Muscle of leg (tissue), 11 donors: ENCODE measurements around the gene NSRP1. TPM values are rescaled to one million over a fixed set of nuclear protein-coding genes. Genes with fewer than 3 reads are reported as not detected.

Experiments
- DNase-seq: peaks from one replicate; pipeline ENCODE4 v3.0.0; 2013
- H3K27ac ChIP-seq: one replicate; pipeline ENCODE4 v1.5.1; 2013; ENCODE audit warnings: mild to moderate bottlenecking, low read length, control low read depth
- H3K27me3 ChIP-seq: one replicate; pipeline ENCODE4 v1.6.1; 2013; ENCODE audit warnings: low read length; ENCODE audit not compliant: control insufficient read depth, insufficient read depth
- H3K36me3 ChIP-seq: one replicate; pipeline ENCODE4 v1.6.1; 2013; ENCODE audit warnings: low read length; ENCODE audit not compliant: control insufficient read depth, insufficient read depth
- H3K4me1 ChIP-seq: one replicate; pipeline ENCODE4 v1.6.1; 2013; ENCODE audit warnings: low read length; ENCODE audit not compliant: control insufficient read depth, insufficient read depth
- H3K4me3 ChIP-seq: one replicate; pipeline ENCODE4 v1.5.1; 2013; ENCODE audit warnings: low read length, control low read depth
- H3K9me3 ChIP-seq: replicated peaks from 2 replicates; pipeline ENCODE4 v1.6.1; 2013; ENCODE audit warnings: low read depth, low read length; ENCODE audit not compliant: control insufficient read depth
- WGBS: methylation state at CpG from one replicate; pipeline ENCODE4 v1.1.5; 2013; ENCODE audit warnings: missing lambda C conversion rate; ENCODE audit not compliant: insufficient coverage; 5-methylcytosine and 5-hydroxymethylcytosine counted together
- polyA plus RNA-seq, 8 donors: library from polyadenylated mRNA; unstranded; fragments of 120-200 nt; gene quantifications; one replicate each; pipeline versions ENCODE4 v1.2.1 to v1.2.3, GENCODE V29; 2013; ENCODE audit warnings: inconsistent platforms in 1 of 8, low replicate concordance in 1 of 8; ENCODE audit not compliant: insufficient read length in 8 of 8, insufficient read depth in 1 of 8
- total RNA-seq: library from RNA; stranded (reverse); fragments of 120-200 nt; gene quantifications from one replicate; pipeline ENCODE4 v1.2.4, GENCODE V29; 2013

NSRP1 gene
- total and polyA plus RNA-seq, 9 donors = 11.4 to 34.2 (median 28.4) TPM

DNA sequence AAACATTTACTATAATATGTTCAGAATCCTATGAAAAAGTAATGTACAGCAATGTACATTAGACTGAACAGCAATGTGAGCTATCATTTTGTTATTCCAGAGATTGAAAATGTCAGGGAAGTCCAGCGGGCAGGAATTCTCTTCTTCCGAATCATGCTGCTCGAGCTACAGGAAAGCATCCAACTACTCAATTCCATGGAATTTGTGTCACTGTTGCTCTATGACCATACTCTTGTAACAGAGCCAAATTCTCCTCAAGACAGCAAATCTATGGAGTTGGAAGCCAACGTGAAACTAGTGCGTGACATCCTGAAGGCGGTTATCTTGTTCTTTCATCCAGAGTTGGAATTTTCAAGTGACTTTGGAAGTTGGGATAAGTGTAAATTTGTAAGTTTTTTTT, 24.8 kb upstream of the NSRP1 start:
- peak; percentile 76 for DNase-seq
- Histone ChIP-seq H3K27ac (peak overlapping the region; percentile 8), H3K36me3 (no peaks in the 10 kb centered on the region), H3K9me3 (no peaks in the 10 kb centered on the region), H3K4me1 (peaks cover 8% of the 10 kb centered on the region), H3K27me3 (no peaks in the 10 kb centered on the region), H3K4me3 (no peak overlapping the region)
- WGBS = 58% methylated on average over 3 of the region's 6 CpGs

DNA sequence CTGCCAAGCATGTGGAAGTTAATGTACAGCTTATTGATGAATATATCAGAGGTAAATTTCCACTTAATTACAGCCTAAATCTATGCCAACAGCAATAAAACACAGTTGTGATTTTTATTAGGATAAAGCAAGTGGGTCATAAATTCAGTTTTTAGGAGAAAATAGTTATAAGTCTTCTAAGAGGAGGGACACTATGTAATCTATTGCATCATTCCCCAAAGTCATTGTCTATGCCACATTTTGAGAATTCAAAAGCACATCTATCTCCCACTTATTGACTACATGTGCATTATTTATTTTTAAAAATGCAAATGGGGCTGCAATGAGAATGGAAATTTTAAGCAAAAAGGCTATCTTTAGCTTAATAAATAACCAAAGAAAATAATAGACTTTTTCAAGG, 23.7 kb upstream of the NSRP1 start:
- no peaks in the 10 kb centered on the region for H3K27me3 ChIP-seq
- no peak overlapping the region for H3K27ac ChIP-seq
- peaks cover 8% of the 10 kb centered on the region for H3K4me1 ChIP-seq
- H3K9me3 ChIP-seq = no peaks in the 10 kb centered on the region
- no peaks in the 10 kb centered on the region for H3K36me3 ChIP-seq
- no peak for DNase-seq
- H3K4me3 ChIP-seq = no peak overlapping the region

DNA sequence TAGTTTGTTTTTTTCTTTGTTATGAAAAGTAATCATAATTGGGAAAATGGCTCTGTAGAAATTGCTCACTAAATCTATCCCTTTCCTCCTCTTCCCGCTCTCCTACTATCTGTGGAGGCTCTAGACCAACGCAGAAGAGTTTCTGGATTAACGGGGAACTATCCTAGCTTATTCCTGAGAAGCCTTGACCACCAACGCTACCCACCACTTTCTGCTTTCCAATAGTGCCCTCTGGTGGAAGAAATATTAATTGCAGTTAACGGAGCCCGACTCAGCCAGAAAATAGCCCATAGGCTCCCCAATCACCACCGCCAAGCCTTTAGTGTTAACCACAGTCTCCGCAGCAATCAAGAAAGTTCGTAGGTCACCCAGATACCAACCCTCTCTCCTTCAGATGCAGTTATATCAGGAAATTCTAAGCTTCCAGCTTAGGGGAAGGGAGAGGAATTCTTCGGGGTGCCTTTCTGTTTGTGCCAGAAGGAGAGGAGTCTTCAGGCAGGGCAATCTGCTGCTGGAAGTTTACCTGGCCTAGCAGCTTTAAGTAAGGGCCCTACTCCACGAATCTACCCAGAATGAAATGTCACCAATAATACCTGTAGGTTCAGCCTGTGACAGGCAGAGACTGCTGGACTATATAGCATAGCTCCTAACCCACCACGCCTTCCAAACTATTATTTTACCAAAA, 23.0 kb upstream of the NSRP1 start:
- no peak overlapping the region for H3K4me3 ChIP-seq
- peak; percentile 71 for DNase-seq
- H3K4me1 ChIP-seq = peaks cover 8% of the 10 kb centered on the region
- no peak overlapping the region for H3K27ac ChIP-seq
- no peaks in the 10 kb centered on the region for H3K36me3 ChIP-seq
- H3K27me3 ChIP-seq = no peaks in the 10 kb centered on the region
- 0% methylated on average over 1 of the region's 12 CpGs for WGBS
- no peaks in the 10 kb centered on the region for H3K9me3 ChIP-seq

DNA sequence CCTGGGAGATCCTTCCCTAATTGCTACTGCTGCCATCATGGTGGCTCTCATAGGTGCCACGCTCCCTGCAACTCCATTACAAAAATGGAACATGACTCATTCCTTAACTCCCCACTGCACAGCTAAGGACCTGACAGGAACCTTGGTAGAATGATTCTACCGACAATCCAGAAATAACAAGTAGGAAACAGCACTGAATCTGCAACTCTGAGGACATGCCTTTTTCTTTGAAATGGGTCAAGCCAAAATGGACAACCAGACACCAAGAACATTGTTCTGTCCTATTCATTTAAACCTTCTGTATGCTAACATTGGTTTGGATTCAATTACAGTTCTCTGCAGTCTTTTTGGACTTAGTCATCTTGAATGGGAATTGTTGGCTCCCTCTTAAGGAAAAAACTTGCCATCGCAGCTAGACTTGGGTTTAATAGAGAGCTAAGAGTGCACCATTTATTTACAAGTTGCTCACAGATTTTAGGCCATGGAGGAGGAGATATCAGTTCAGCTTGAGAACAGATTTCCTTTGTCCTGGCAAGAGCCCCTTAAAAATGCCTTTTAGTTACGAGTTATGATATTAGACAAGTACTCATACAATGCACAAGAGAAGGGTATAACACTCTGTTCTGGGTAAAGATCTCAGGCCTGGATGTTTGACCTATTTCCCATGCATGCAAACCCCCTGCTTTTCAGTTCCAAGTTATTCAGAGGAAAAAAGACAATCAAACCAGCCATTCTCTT, 20.9 kb upstream of the NSRP1 start:
- no peak overlapping the region for H3K27ac ChIP-seq
- no peaks in the 10 kb centered on the region for H3K9me3 ChIP-seq
- H3K4me1 ChIP-seq = peaks cover 5% of the 10 kb centered on the region
- peak; percentile 72 for DNase-seq
- H3K27me3 ChIP-seq = no peaks in the 10 kb centered on the region
- WGBS = 47% methylated on average over 3 of the region's 4 CpGs
- H3K36me3 ChIP-seq = no peaks in the 10 kb centered on the region
- no peak overlapping the region for H3K4me3 ChIP-seq

DNA sequence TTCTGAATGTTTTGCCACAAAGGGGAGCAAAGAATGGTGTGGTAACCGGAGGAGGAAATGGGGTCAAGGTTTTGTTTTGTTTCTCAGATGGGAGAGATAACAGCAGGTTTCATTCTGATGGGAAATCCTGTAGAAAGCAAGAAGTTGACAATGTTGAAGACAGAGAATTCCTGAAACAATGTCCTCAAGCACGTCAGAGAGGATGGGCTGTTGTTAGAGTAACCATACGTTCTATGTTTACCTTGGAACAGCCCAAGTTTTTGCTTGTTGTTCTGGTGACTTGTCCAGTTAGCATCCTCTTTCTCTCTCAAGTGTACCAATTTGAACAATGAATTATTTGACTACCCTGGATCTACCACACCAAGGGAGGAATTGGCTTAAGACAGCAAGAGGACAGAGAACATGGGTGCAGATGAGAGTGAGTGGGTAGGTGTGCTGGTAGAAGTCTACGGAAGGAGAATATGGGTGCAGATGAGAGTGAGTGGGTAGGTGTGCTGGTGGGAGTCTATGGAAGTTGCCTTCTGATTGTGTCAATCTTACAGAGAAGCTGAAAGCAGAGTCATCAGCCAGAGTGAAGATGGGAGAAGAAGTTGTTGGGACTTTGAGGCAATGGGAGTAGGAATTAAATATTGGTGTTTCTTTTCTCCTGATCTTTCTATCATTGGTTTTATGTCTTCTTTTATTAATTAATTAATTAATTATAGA, 14.8 kb upstream of the NSRP1 start:
- peaks cover 3% of the 10 kb centered on the region for H3K27me3 ChIP-seq
- peaks cover 3% of the 10 kb centered on the region for H3K4me1 ChIP-seq
- WGBS = 86% methylated on average over 2 of the region's 4 CpGs

DNA sequence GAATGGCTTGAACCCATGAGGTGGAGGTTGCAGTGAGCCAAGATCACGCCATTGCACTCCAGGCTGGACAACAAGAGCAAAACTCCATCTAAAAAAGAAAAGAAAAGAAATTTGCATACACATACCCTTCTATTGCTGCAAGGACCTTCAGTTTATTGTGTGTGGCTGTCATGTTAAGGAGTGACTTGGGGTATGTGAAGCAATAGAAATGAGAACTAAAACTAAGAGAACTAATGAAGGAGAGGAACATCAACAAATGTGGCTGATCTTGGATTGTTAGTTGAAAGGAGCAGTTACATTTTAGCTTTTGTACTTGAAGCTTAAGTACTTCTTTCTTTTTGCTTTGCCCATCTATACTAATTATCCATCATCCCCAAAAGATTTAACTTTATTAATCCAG, 12.7 kb upstream of the NSRP1 start:
- DNase-seq = no peak
- H3K9me3 ChIP-seq = no peaks in the 10 kb centered on the region
- peaks cover 3% of the 10 kb centered on the region for H3K27me3 ChIP-seq
- H3K27ac ChIP-seq = no peak overlapping the region
- WGBS = no CpG with 5 or more reads among the region's 1 CpG
- no peak overlapping the region for H3K4me3 ChIP-seq
- H3K4me1 ChIP-seq = peaks cover 3% of the 10 kb centered on the region
- no peaks in the 10 kb centered on the region for H3K36me3 ChIP-seq

More for the DNA sequence above, 14.8 kb upstream of the NSRP1 start:
- DNase-seq = no peak
- Histone ChIP-seq H3K9me3 (no peaks in the 10 kb centered on the region), H3K36me3 (no peaks in the 10 kb centered on the region), H3K27ac (no peak overlapping the region), H3K4me3 (no peak overlapping the region)

DNA sequence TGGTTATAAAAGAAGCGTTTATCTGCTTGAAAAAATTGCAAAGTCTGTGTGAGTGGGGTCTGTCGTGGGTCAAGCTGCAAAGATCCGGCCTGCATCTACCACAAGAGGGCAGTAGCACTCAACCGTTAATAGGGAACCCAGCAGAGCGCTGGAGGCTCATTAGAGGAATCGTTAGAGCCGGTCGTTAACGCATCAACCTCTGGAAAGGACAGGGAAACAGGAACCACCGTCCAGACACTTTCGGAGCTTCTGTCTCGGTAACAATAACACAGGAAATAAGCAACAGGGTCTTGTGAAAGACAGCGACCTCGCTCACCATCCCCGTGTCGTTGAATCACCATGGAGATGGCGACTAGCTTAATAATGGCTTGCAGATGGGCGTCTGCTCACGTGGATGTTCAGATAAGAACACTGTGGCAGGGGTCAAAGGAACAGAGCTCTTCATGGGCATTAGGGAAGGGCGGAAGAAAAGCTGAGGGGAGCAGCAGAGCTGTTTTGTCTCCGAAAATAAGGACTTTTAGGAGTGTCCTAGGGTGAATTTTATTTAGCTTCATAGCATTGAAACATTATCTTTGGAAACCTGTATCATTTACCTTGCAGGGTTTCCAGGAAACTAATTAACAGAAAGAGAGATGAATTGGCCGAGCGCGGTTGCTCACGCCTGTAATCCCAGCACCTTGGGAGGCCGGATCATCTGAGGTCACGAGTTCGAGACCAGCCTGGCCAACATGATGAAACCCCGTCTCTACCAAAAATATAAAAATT, 11.9 kb upstream of the NSRP1 start:
- no peaks in the 10 kb centered on the region for H3K9me3 ChIP-seq
- H3K4me3 ChIP-seq = peak overlapping the region; percentile 34
- 14% methylated on average over 27 of the region's 29 CpGs for WGBS
- no peak overlapping the region for H3K27ac ChIP-seq
- H3K27me3 ChIP-seq = peaks cover 3% of the 10 kb centered on the region
- peak; percentile 90 for DNase-seq
- no peaks in the 10 kb centered on the region for H3K36me3 ChIP-seq
- H3K4me1 ChIP-seq = peaks cover 3% of the 10 kb centered on the region

DNA sequence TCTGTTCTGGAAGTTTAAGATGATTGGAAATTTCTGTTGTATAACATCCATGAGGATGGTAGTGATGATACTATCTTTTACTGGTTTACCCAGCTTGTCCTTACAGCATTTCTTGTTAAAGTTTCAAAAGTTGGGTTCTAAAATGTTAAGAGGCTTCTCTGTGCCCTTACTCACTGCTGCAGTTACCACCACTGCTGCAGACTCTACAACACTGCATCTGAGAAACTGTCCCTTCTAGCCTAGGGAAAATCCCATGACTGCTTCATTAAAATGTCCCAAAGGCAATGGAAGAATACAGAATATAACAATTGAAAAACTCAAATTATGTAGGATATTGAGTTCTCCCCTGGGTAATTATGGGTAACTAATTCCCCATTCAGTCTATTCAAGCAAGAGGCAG, 3.8 kb upstream of the NSRP1 start:
- H3K4me1 ChIP-seq = no peaks in the 10 kb centered on the region
- no peak overlapping the region for H3K27ac ChIP-seq
- no peaks in the 10 kb centered on the region for H3K27me3 ChIP-seq
- H3K9me3 ChIP-seq = no peaks in the 10 kb centered on the region
- H3K4me3 ChIP-seq = no peak overlapping the region
- no peaks in the 10 kb centered on the region for H3K36me3 ChIP-seq
- no peak for DNase-seq

DNA sequence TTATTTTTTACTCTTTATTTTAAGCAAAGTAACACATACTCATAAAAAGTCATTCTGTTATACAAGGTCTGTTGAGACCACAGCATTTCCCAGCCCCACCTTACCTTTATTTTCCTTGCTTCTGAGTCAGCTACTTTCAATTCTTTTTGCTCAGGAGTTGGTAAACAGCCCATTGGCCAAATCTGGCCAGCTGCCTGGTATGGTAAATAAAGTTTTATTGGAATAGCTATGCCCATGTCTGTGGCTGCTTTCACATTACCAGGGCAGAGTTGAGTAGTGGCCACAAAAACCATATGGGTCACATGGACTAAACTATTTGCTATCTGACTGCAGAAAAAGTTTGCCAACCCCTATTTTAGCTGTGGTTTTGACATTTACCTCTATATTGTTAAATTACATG, 3.4 kb upstream of the NSRP1 start:
- Histone ChIP-seq H3K27me3 (no peaks in the 10 kb centered on the region), H3K4me1 (no peaks in the 10 kb centered on the region), H3K27ac (no peak overlapping the region), H3K4me3 (no peak overlapping the region), H3K36me3 (no peaks in the 10 kb centered on the region), H3K9me3 (no peaks in the 10 kb centered on the region)
- no peak for DNase-seq

DNA sequence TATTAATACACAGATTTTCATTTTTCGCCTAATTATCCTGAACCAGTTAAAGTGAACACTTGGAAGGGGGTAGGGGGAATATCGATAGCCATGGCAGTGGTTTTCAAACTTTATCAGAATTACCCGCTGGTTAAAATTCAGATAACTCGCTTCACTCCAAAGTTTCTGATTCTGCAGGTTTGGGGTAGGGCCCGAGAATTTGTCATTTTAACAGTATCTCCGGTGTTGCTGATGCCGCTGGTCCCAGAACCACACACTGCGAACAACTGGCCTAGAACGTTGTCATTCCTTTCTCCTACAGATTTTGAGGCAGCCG, 313 bp upstream of the NSRP1 start:
- WGBS = 0% methylated on average over 4 of the region's 10 CpGs

More for the DNA sequence above, 313 bp upstream of the NSRP1 start:
- Histone ChIP-seq H3K4me1 (no peaks in the 10 kb centered on the region), H3K4me3 (peak overlapping the region; percentile 91), H3K27ac (peak overlapping the region; percentile 100), H3K36me3 (peaks cover 6% of the 10 kb centered on the region), H3K27me3 (no peaks in the 10 kb centered on the region), H3K9me3 (no peaks in the 10 kb centered on the region)
- DNase-seq = no peak
